Hematopoietic multipotent progenitor cell treated with erythropoietin and hydrocortisone succinate and interleukin-3 and kit ligand, for 6 days (in vitro differentiated cells): ENCODE data around the gene PLCD3.

ENCODE experiments used
- DNase-seq: peaks from one replicate; pipeline ENCODE4 v3.0.0-alpha.2; 2015

PLCD3 gene

DNA sequence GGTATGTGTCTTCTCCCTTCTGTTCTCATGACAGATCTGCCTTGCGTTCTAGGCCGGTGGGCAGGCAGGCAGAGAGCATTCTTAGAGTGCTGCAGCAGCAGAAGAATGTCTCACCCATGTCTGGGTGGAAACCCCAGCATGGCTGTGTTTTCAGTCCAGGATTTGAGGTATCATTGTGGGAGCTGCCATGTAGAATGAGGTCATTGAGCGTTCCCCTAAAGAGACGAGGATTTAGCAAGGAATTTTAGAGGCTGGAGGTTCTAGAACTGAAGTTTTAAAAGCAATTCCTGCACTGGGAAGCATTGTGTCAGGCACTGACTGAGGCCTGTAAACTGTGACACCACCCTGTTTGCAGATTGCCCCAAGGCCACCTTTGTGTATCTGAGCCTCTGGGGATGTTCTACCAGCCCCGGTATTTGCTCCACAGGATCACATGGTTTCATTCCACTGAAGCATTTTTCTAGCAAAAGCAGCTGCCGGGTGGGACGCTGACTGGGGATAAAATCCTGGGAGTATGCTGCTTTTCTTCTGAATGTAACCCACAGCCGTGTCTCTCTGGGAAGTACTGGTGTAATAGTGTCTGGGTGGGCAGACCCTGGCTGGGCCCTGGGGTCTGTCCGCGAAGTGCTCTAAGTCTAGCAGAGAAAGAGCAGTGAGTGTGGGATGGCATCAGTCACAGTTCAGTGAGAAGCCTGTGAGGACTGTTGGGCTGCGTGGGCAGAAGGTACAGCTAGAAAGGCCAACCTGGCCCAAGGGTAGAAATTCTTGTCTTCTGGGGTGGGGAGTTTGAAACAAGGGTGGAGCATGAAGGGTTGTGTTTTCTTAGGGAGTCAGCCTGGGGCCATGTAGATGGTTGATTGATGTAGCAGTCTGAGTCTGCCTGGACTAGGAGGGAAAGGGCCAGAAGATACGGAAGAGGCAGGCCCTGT, 30.2 kb downstream of the PLCD3 start:
- DNase-seq: no peak

DNA sequence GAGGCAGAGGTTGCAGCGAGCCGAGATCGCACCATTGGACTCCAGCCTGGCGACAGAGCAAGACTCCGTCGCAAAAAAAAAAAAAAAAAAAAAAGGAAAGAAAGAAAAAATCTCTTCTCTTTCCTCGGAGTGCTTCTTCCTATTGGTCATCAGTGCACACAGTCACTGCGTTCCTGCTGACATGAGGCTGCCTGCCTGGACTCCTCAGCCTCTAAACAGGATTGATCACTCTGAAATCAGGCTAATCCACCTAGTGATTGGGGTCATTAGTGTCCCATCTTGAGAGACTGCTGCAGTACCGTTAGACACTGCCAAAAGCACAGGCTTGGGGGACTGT, 30.8 kb downstream of the PLCD3 start:
- no peak for DNase-seq

DNA sequence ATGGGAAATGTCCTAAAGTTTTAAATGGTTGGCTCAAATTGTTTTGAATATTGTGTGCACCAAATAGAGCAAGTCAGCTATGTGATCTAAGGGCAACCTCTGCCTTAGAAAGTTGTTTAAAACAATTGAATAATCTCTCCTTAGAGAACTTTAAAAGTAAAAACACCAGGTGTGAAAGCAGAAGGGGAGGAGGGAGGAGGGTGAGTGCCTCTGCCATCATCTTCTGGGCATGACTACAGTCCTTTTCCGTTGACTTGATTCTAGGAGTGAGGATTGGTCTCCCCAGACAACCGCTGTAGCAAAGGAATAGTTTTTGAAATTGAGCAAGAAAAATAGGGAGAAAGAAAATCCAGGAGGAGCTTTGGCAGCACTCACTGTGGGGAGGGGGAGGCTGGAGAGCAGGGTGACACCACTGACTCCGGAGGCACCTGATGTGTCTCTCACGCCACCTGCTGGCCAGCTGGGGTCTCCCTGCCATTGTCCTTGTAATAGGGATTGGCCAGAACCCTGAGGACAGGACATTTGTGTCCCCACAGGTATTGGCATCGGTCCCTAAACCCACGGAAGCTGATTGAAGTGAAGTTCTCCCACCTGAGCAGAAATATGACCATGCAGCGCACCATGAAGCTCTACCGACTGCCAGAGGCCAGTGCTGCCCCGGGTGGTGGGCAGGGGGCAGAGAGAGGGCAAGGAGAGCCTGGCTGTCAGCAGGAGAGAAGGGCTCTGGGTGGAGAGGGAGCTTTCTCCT, 33.3 kb downstream of the PLCD3 start:
- peak; percentile 85 for DNase-seq

DNA sequence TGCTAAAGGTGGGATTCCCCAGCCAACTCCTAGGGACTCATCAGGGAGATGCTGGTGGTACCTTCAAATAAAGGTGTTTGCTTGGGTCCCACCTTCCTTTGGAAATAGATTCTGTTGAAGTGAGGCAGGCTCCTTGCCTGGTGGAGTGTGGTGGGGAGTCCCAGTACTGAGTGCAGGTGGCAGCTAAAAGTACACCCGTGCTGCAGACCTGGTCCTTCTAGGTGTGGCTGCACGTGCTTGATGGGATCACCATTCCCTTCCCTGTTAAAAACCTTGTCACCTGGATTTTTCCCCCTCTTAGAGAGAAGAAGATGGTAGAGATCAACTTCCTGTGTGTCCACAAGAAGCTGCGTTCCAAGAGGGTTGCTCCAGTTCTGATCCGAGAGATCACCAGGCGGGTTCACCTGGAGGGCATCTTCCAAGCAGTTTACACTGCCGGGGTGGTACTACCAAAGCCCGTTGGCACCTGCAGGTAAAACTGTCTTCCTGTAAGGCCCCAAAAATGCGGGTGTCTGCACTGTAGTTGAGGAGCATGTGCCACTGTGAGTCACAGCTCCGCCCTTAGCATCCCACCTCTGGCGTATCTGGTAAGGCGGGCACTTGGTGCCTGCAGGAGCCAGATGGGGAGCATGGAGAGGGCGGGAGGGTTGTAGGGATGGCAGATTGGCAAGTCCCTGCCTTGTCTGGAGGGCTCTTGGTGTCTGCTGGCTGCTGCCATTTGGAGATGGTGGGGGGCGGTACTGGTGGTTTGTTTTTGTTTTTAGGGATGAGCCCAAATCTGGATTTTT, 34.0 kb downstream of the PLCD3 start:
- no peak for DNase-seq

DNA sequence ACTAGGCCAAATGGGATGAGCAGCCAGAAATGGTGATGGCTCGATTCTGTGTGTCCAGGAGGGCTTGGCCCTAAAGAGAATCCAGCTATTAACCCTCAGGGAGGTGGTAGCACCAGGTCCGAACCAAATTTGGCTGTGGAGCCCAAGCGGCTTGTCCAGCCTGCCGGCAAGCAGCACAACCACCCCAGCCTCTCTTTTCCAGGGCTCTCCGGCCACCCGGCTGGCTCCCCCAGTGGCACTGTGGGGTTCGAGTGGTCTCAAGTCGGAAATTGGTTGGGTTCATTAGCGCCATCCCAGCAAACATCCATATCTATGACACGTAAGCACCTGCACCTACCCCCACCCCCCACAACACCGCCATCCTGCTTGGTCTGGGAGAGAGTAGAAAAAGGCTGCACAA, 35.4 kb downstream of the PLCD3 start:
- no peak for DNase-seq

DNA sequence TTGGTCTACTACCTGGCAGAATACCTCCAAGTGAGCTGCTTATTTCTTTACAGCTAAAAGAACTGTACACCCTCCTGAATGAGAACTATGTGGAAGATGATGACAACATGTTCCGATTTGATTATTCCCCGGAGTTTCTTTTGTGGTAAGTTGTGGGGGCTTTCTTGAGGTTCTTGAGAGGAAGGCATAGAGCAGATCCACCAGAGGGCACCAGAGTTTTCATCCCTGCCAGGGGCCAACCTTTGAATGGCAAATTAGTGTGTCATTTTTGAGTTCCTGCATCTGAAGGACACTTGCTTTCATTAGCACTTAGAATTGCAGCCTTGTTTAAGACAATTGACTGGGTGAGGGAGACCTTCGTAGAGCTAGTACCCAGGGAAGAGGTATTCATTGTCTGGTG, 36.2 kb downstream of the PLCD3 start:
- peak; percentile 68 for DNase-seq

DNA sequence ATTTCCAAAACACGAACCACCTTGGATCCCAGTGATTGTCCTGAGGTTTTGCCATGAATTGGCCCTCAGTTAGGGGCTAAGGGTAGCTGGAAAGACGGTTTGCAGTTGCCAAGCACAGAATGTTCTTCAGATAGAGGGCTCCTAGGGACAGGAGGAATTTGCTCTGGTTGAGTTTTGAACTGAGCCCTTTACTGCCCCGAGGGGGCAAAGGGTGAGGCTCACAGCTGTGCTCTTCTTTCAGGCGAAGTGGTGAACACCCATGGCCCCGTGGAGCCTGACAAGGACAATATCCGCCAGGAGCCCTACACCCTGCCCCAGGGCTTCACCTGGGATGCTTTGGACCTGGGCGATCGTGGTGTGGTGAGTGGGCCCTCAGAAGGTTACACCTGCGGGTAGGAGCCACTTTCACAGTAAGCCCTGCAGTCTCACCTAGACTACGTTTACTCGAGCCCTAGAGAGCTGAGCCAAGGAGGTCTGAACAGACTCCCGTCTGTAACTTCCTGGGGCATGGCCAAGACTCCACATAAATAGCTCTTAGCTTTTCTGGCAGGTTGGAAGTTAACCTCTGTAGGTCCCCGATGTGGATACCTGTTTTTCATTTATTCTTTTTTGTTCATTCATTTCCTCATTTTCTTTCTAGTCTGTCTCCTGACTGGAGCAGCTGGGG, 38.7 kb downstream of the PLCD3 start:
- no peak for DNase-seq

DNA sequence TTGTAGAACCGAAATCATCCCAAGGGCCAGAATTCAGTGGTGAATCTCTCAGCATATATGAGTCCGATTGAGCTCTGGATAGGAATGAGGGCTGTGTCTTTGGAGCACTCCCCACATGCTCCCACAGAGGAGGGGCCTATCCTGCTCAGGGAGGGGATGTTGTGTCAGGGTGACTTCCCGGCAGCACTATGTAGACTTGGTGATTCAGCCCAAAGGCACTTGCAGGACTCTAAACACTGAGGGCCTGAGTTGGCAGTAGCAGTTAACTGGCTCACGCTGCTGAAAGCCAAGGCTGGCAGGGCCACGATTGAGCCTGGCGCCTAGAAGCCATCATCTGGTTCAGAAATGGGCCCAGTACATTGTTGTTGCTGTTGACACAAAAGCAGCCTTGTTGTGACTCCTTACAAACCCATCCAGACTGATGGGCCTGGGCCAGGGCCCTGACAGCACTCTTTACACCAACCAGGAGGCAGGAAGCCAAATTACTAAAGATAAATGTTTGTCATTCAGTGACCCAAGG, 39.3 kb downstream of the PLCD3 start:
- no peak for DNase-seq

DNA sequence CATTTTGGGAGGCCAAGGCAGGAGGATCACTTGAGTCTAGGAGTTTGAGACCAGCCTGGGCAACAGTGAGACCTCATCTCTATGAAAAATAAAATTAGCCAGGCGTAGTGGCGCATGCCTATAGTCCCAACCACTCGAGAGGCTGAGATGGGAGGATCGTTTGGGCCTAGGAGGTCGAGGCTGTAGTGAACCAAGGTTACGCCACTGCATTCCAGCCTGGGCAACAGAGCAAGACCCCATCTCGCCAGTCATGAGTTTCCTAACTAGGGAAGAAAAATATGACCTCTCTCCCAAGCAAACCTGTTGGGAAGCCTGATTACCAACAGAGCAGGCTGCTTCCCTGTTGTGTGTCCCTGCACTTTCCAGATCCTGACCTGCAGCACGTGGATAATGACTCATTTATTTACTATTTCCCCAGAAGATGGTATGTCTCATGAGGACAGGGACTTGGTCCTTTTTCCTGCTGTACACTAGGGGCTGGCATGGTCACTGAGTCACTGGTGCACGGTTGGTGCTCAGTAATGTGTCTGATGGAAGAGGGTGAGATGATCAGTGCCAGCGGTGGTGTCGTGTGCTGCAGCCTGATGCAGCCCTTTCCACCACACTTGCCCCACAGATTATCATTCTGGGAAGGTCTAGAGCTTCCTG, 40.4 kb downstream of the PLCD3 start:
- no peak for DNase-seq

DNA sequence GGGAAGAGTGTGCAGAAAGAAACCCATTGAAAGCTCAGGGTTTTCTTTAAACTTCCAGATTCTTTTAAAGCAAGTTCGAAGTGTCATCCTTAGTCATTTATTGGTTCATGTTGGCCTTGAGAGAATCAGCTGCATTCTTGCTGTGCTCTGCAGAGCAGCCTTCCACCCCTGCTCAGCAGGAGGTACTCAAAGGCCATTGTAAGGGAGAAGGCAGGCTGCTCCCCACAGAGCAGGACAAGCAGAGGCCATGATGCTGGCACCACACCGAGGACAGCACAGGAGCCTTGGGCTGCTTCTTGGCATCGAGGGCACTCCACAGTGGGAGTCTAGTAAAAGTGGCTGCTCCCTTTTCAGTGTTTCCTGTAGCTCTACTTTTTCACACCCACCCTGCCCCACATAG, 41.6 kb downstream of the PLCD3 start:
- no peak for DNase-seq

DNA sequence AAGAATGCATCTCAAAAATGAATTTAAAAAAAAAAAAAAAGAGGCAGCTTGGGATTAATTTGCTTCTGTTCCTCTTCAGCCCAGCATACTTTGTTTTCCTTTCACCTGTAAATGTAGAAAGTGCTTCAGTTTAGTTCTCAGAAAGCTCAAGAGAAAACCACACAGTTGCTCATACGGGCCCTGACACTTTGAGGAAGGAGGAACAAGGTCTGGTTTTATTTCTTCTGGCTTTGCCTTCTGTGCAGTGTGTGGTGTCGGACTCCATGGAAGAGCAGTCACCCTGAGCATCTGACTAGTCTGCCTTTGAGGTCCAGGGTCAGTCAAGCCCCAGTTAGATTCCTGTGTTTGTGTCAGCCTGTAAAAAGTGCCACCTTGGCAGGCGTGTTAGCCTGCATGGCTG, 43.6 kb downstream of the PLCD3 start:
- DNase-seq: no peak

DNA sequence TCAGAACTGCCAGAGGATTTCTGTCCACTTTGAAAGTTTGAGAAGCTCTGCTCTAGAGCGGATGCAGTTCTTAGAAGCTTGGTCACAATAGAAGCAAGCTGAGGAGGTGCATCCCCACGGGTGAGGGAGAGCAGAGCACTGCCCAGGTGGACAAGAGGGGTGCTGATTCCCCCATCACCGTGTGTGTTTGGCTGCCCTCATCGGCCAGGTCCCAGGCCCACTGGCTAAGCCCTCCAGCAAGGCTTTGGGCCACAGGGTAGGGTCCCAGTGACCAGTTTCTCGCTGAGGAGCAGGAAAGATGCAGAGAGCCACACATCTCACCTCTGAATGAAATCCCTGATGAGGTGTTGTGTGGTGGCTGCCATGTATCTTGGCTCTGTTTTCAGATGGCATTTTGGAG, 44.3 kb downstream of the PLCD3 start:
- DNase-seq: no peak

DNA sequence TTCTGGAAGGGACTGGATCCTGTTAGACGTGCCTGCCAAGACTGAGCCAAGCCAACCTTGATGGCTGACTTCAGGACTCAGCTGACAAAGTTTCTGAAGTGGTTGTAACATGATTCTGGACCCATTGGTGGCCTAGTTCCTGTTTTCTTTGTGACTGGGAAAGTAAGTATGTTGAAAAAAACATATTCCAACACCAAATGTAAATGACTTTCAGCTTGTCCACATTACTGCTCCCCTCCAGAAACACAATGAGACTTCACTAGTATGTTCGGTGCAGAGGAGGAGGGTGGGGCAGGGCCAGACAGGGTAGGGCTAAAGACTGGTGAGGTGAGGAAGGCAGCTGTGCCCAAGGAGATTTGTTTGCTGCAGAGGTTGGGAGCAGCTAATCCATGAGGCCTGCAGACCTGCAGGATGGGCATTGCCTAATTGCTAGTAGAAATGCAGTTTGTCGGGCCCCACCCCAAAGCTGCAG, 44.8 kb downstream of the PLCD3 start:
- DNase-seq: no peak

DNA sequence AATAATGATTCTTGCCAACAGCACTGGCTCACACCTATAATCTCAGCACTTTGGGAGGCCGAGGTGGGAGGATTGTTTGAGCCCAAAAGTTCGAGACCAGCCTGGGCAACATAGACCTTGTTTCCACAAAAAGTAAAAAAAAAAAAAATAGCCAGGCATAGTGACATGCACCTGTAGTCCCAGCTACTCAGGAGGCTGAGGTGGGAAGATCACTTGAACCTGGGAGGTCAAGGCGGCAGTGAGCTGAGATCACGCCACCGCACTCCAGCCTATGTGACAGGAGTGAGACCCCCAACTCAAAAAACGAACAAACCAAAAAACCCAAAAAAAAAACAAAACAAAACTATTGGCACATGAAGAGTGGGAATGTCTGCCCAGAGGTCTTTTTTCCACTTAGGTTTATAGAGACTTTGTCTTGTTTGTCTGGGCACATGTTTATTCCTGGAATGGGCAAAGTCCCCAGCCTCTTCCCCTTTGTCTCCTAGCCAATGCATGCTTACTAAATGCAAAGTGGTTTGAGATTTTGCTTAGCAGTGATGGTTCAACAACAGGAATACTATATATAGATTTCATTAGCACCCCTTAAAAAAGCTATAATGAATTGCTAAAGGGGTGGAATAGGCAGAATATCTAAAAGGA, 45.3 kb downstream of the PLCD3 start:
- no peak for DNase-seq

DNA sequence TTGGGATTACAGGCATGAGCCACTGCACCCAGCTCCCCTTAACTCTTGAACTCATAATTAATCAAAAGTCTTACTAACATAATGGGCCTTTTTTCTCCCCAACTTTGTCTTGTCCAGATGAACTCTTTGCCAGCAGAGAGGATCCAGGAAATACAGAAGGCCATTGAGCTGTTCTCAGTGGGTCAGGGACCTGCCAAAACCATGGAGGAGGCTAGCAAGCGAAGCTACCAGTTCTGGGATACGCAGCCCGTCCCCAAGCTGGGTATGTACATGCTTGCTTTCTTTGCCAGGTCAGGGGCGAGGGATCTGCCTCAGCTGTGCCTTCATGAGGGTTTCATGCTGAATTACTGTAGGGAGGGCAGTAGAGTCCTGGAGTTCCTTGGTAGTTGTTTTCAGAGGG, 45.9 kb downstream of the PLCD3 start:
- no peak for DNase-seq

DNA sequence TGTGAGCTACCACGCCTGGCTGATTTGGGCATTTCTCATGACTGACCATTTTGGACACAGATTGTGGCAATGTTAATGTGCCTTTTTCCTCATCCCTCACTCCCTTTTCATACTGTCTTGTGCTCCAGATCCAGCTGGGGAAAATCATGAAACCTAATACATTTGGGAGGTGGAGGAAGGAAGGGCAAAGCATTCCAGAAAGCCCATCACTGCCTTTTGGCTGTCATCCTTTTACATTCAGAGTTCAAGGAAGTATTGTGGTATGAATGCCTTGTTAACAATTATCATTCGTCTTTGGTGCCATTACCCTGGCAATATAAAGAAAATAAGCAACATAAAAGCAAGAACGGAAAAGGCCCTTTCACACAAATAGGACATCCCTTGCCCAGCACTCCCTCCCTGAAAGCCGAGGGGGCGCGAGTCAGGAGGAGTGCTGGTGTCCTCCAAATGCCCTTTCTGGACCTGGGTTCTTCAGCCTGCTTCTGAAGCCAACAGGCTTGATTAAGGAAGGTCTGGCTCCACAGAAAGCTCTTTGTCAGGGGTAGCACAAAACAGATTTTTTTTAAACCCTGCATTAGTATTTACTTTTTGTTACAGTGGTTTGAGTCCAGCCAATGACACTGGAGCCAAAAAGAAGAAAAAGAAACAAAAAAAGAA, 51.1 kb downstream of the PLCD3 start:
- DNase-seq: no peak

DNA sequence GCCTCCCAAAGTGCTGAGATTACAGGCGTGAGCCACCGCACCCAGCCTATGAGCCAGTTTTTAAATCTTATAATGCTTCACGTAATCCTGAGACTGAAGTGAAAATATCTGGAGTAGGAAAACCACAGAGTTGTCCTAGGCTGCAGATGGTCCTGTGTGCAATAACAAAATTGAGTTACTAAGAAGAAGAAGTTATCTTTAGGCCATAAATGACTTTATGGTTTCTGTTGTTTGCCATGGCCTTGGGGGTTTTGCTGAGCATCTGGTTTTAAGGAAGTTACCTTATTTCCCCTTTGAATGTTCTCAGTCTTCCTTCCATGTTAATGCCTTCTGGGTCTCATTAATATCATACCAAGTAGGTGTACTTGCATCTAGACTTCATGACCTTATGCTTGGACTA, 54.7 kb downstream of the PLCD3 start:
- peak; percentile 48 for DNase-seq

DNA sequence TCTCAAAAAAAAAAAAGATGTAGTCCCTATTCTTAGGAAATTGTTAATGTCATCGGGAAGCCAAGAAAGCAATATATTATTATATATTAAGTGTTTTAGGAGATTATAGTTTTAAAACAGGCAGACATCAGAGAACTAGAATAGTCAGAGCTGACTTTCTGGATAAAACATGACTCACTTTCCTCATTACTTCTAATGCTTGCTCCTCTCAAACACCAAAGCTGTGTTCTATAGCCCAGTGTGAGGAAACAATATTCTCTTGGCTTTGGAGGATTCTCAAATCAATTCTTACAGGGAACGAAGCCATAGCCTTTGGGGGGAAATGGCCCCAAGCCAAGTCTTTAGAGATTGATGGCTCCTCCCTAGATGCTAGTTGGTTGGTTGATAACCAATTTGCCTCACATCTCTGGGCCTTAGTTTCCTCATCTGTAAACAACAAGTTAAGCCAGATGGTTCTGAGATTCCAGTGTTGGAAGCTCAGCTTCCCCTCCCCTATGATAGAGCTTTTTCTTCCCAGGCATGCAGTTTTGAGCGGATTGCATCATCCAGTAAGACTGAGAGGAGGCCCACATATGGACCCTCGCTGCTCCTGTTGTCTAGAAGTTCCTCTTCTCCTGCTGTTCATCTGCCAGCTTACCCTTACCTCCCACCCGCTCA, 58.8 kb downstream of the PLCD3 start:
- no peak for DNase-seq

DNA sequence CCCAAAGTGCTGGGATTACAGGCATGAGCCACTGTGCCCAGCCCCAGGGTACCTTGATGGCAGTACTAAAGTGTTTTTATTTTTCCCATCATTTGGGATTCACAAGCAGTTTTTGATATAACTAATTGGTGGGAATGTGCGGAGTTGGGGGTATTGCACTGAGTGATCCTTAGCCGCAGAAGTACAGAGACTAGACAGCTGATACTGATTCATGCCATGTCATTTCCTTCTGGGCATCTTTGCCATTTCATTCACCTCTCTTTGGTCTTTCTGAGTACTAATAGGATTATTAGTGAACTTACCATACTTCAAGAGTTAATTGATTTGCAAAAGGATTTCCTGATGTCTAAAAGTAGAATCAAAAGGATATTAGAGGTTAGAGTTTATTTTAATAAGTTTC, 61.5 kb downstream of the PLCD3 start:
- no peak for DNase-seq

DNA sequence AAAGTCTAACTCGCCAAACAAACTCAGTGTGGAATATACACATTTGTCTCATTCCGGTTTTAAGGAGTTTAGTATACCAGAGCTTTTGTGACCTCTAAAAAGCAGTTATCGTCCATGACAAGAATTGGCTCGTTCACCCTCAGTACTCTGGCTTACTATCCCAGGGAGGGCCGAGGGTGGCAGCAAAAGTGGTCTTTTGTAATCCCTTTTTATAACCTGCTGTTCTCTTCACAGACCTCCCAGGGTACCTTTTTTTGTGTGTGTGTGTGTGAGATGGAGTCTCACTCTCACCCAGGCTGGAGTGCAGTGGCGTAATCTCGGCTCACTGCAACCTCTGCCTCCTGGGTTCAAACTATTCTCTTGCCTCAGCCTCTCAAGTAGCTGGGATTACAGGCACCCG, 62.3 kb downstream of the PLCD3 start:
- DNase-seq: no peak

DNA sequence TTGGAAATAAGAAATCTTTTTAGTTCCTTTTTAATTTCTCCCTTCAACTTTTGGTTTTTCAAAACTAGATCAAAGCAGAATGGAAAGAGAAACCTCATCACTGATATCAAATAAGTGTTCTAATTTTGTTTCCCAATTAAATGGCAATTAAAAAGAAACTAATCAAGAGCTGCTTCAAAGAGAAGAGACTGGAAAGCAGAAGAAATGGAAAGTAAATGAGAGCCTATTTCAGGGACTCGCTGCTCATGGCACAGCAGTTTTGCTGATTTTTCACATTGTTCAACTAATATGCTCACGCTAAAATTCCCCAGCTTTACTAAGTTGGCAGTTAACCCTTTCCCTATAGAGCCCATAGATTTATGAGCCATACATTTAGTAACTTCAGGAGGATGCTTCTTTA, 64.7 kb downstream of the PLCD3 start:
- no peak for DNase-seq
